GM23338 (cell line): ENCODE measurements around the gene SLC36A3. TPM values are rescaled to one million over a fixed set of nuclear protein-coding genes. Genes with fewer than 3 reads are reported as not detected.

Source experiments
- ATAC-seq: fragments of 200-7000 bp; cut with Tn5 transposase; 3 replicates; pipeline ENCODE4 v1.9.1; 2020
- DNase-seq: peaks from one replicate; pipeline ENCODE4 v3.0.0-alpha.2; 2015; ENCODE audit warnings: low spot score
- H2AFZ ChIP-seq: fragments of 200-600 bp; sonication (generic); 2 replicates; pipeline ENCODE4 v1.8.0; 2016; ENCODE audit warnings: antibody characterized with exemption, mild to moderate bottlenecking, moderate library complexity
- H3F3A ChIP-seq: fragments of 200-600 bp; sonication (generic); replicated peaks from 2 replicates; pipeline ENCODE4 v1.8.0; 2017; ENCODE audit warnings: antibody characterized with exemption, mixed run types, low read depth
- H3K27ac ChIP-seq: fragments of 200-600 bp; sonication (generic); 2 replicates; pipeline ENCODE4 v1.6.1; 2016; ENCODE audit warnings: low read depth
- H3K27me3 ChIP-seq: fragments of 200-600 bp; sonication (generic); 2 replicates; pipeline ENCODE4 v1.8.0; 2016; ENCODE audit warnings: mild to moderate bottlenecking, mixed run types, moderate library complexity; ENCODE audit not compliant: insufficient read depth
- H3K36me3 ChIP-seq: fragments of 200-600 bp; sonication (generic); 2 replicates; pipeline ENCODE4 v1.8.0; 2016; ENCODE audit warnings: mild to moderate bottlenecking; ENCODE audit not compliant: insufficient read depth
- H3K4me1 ChIP-seq: fragments of 200-600 bp; sonication (generic); 2 replicates; pipeline ENCODE4 v1.8.0; 2016; ENCODE audit warnings: mild to moderate bottlenecking, moderate library complexity; ENCODE audit not compliant: insufficient read depth
- H3K4me2 ChIP-seq: fragments of 200-600 bp; sonication (generic); 2 replicates; pipeline ENCODE4 v1.7.1; 2017; ENCODE audit warnings: mixed run types
- H3K4me3 ChIP-seq: fragments of 200-600 bp; sonication (generic); 2 replicates; pipeline ENCODE4 v1.6.1; 2016; ENCODE audit warnings: mixed run types
- H3K79me2 ChIP-seq: fragments of 200-600 bp; sonication (generic); replicated peaks from 2 replicates; pipeline ENCODE4 v1.8.0; 2017; ENCODE audit warnings: mild to moderate bottlenecking; ENCODE audit not compliant: insufficient read depth
- H3K9me2 ChIP-seq: fragments of 200-600 bp; sonication (generic); 2 replicates; pipeline ENCODE4 v1.8.0; 2017; ENCODE audit not compliant: insufficient read depth
- H4K20me1 ChIP-seq: fragments of 200-600 bp; sonication (generic); replicated peaks from 2 replicates; pipeline ENCODE4 v1.8.0; 2017; ENCODE audit warnings: mild to moderate bottlenecking; ENCODE audit not compliant: insufficient read depth
- H3K27ac Mint-ChIP-seq: 2 replicates; pipeline ENCODE4 v1.8.0; 2020; ENCODE audit warnings: inconsistent platforms, mild to moderate bottlenecking, moderate library complexity, mixed read lengths
- H3K27me3 Mint-ChIP-seq: 3 replicates; pipeline ENCODE4 v1.8.0; 2022; ENCODE audit warnings: low read depth, mild to moderate bottlenecking, moderate library complexity, mixed read lengths, inconsistent platforms; ENCODE audit not compliant: insufficient read depth, poor library complexity
- H3K36me3 Mint-ChIP-seq: 3 replicates; pipeline ENCODE4 v1.8.0; 2021; ENCODE audit warnings: low read depth, mild to moderate bottlenecking, inconsistent platforms, moderate library complexity, mixed read lengths
- H3K4me1 Mint-ChIP-seq: 3 replicates; pipeline ENCODE4 v1.8.0; 2020; ENCODE audit warnings: mild to moderate bottlenecking, inconsistent platforms, mixed read lengths
- H3K4me3 Mint-ChIP-seq: 3 replicates; pipeline ENCODE4 v1.8.0; 2021; ENCODE audit warnings: moderate library complexity, mild to moderate bottlenecking, inconsistent platforms, mixed read lengths
- H3K9me3 Mint-ChIP-seq: 3 replicates; pipeline ENCODE4 v1.8.0; 2020; ENCODE audit warnings: moderate library complexity, mild to moderate bottlenecking, inconsistent platforms, mixed read lengths
- CREB1 ChIP-seq: fragments of 250-450 bp; sonication (Bioruptor Pico); IDR thresholded peaks from 2 replicates; pipeline ENCODE4 v1.5.0; 2020; ENCODE audit warnings: low read depth, mild to moderate bottlenecking, moderate library complexity
- ETS1 ChIP-seq: IDR thresholded peaks from 2 replicates; pipeline ENCODE4 v1.6.1; 2016; ENCODE audit warnings: antibody characterized with exemption
- EZH2 ChIP-seq: fragments of 200-600 bp; sonication (generic); IDR thresholded peaks from one replicate; pipeline ENCODE4 v1.8.0; 2017; ENCODE audit warnings: antibody characterized with exemption, mild to moderate bottlenecking, low read depth; ENCODE audit not compliant: unreplicated experiment
- EZH2phosphoT487 ChIP-seq: fragments of 200-600 bp; sonication (generic); IDR thresholded peaks from one replicate; pipeline ENCODE4 v1.8.1; 2018; ENCODE audit warnings: antibody characterized with exemption; ENCODE audit not compliant: unreplicated experiment
- JUNB ChIP-seq: IDR thresholded peaks from one replicate; pipeline ENCODE4 v1.6.1; 2016; ENCODE audit warnings: antibody characterized with exemption; ENCODE audit not compliant: unreplicated experiment
- NANOG ChIP-seq: IDR thresholded peaks from 2 replicates; pipeline ENCODE4 v1.6.1; 2016; ENCODE audit warnings: antibody characterized with exemption, borderline replicate concordance
- POLR2AphosphoS5 ChIP-seq: IDR thresholded peaks from 2 replicates; pipeline ENCODE4 v1.6.1; 2016; ENCODE audit warnings: antibody characterized with exemption, low read depth
- REST ChIP-seq: IDR thresholded peaks from one replicate; pipeline ENCODE4 v1.6.1; 2018; ENCODE audit warnings: antibody characterized with exemption; ENCODE audit not compliant: unreplicated experiment
- STAT1 ChIP-seq: IDR thresholded peaks from one replicate; pipeline ENCODE4 v1.6.1; 2016; ENCODE audit warnings: antibody characterized with exemption; ENCODE audit not compliant: unreplicated experiment
- ZNF114 ChIP-seq: fragments of 250-450 bp; sonication (Bioruptor Pico); IDR thresholded peaks from 2 replicates; pipeline ENCODE4 v1.5.0; 2020; ENCODE audit warnings: mild to moderate bottlenecking, moderate library complexity
- ZNF331 ChIP-seq: fragments of 250-450 bp; sonication (Bioruptor Pico); IDR thresholded peaks from 2 replicates; pipeline ENCODE4 v1.5.0; 2020; ENCODE audit warnings: low read depth, mild to moderate bottlenecking, moderate library complexity
- ZNF462 ChIP-seq: fragments of 250-450 bp; sonication (Bioruptor Pico); IDR thresholded peaks from 2 replicates; pipeline ENCODE4 v1.5.0; 2020; ENCODE audit warnings: mild to moderate bottlenecking, moderate library complexity
- polyA plus RNA-seq: library from polyadenylated mRNA; unstranded; fragments of >200 nt; fragmentation: Nextera tagmentation; extraction: Ambion mirVana; gene quantifications from 2 replicates; pipeline ENCODE4 v1.2.1, GENCODE V29; 2016
- total RNA-seq: library from RNA; depleted of rRNA; stranded (reverse); fragments of >200 nt; shearing (Covaris generic); gene quantifications from 2 replicates; pipeline ENCODE4 v1.2.3, GENCODE V29; 2014

Gene SLC36A3
- total and polyA plus RNA-seq, 2 experiments from 2014 or later = not detected

- H3K9me2 ChIP-seq = no peaks in the 10 kb centered on the region
- no peaks in the 10 kb centered on the region for H3K79me2 ChIP-seq
- no peaks in the 10 kb centered on the region for H3K4me1 ChIP-seq
- no peaks in the 10 kb centered on the region for H3K4me1 Mint-ChIP-seq
- H3K36me3 Mint-ChIP-seq = peaks cover 12% of the 10 kb centered on the region; the same call in 2 of the 3 replicates
- no peak overlapping the region for H3K27ac Mint-ChIP-seq
- ATAC-seq (no peak), DNase-seq (no peak)
- TF ChIP-seq ZNF331 (CRISPR knock-in tag) = no peak
- no peak for TF ChIP-seq EZH2phosphoT487
- no peaks in the 10 kb centered on the region; the same call in 1 of the 2 replicates for H4K20me1 ChIP-seq
- no peaks in the 10 kb centered on the region for H3K27me3 ChIP-seq
- no peak overlapping the region for H3K4me3 ChIP-seq
- no peak overlapping the region for H2AFZ ChIP-seq
- peaks cover 5% of the 10 kb centered on the region for H3K27me3 Mint-ChIP-seq
- H3K4me3 Mint-ChIP-seq = no peak overlapping the region
- peaks cover 5% of the 10 kb centered on the region; the same call in 1 of the 2 replicates for H3K36me3 ChIP-seq
- no peak overlapping the region for H3K4me2 ChIP-seq
- H3F3A ChIP-seq = no peaks in the 10 kb centered on the region
- no peak overlapping the region for H3K27ac ChIP-seq
- H3K9me3 Mint-ChIP-seq = no peaks in the 10 kb centered on the region
Measured at GRCh38 chr5:151271336-151271735, 32.2 kb downstream of the SLC36A3 start.

- Histone ChIP-seq H3K4me3 (no peak overlapping the region), H4K20me1 (no peaks in the 10 kb centered on the region; the same call in 1 of the 2 replicates), H3K27ac (no peak overlapping the region), H3K9me2 (no peaks in the 10 kb centered on the region), H2AFZ (no peak overlapping the region), H3K4me2 (no peak overlapping the region), H3K36me3 (peaks cover 5% of the 10 kb centered on the region; the same call in 1 of the 2 replicates), H3F3A (no peaks in the 10 kb centered on the region), H3K27me3 (no peaks in the 10 kb centered on the region), H3K4me1 (no peaks in the 10 kb centered on the region), H3K79me2 (no peaks in the 10 kb centered on the region)
- no peak for ATAC-seq
- no peak overlapping the region for H3K4me3 Mint-ChIP-seq
- H3K36me3 Mint-ChIP-seq = peaks cover 12% of the 10 kb centered on the region; the same call in 2 of the 3 replicates
- H3K27me3 Mint-ChIP-seq = peaks cover 5% of the 10 kb centered on the region
- no peaks in the 10 kb centered on the region for H3K4me1 Mint-ChIP-seq
- H3K9me3 Mint-ChIP-seq = no peaks in the 10 kb centered on the region
- no peak overlapping the region for H3K27ac Mint-ChIP-seq
- no peak for DNase-seq
- TF ChIP-seq EZH2phosphoT487 (no peak), POLR2AphosphoS5 (no peak), NANOG (no peak), JUNB (no peak), EZH2 (no peak), ETS1 (no peak), CREB1 (no peak), ZNF114 (no peak), ZNF462 (CRISPR knock-in tag) (no peak), ZNF331 (CRISPR knock-in tag) (no peak), REST (no peak), STAT1 (no peak)
Measured at GRCh38 chr5:151270599-151270998, 33.0 kb downstream of the SLC36A3 start.
